Endothelial cell of umbilical vein (primary cell): ENCODE measurements around the gene PLPP1. TPM values are rescaled to one million over a fixed set of nuclear protein-coding genes. Genes with fewer than 3 reads are reported as not detected.

ENCODE experiments used
- BruUV-seq: library from RNA; stranded (reverse); fragments of 400-500 nt; replicated peaks from 2 replicates; lab custom pipeline; 2021; lab: Mats Ljungman, UMichigan
- CTCF ChIA-PET: fragments of 300-600, 350-600 bp; sonication (Branson Sonifier 250); formaldehyde crosslinking; loops from one replicate; lab custom pipeline; 2021; ENCODE audit warnings: antibody characterized with exemption, inconsistent platforms; lab: Charles Lee
- POLR2A ChIA-PET: fragments of 300-600, 350-600 bp; sonication (Branson Sonifier 250); formaldehyde crosslinking; loops from one replicate; lab custom pipeline; 2021; ENCODE audit warnings: antibody characterized with exemption, inconsistent platforms; lab: Charles Lee
- DNase-seq: peaks from one replicate; pipeline ENCODE4 v3.0.0-alpha.2; 2011; ENCODE audit warnings: low read depth, low spot score
- FAIRE-seq: peaks from 2 replicates; lab custom pipeline; 2011; peaks lifted over from hg19 to GRCh38; lab: Jason Lieb, UNC
- H2AFZ ChIP-seq: 2 replicates; pipeline ENCODE4 v1.6.0; 2012; ENCODE audit warnings: low read depth, low read length, control low read depth, inconsistent platforms
- H3K27ac ChIP-seq: 2 replicates; pipeline ENCODE4 v1.5.1; 2011; ENCODE audit warnings: low read depth, mild to moderate bottlenecking, control low read depth, low read length, moderate library complexity; ENCODE audit not compliant: insufficient read depth
- H3K27me3 ChIP-seq, 2 experiments: 2 replicates each; pipeline versions ENCODE4 v1.6.0 to v1.6.1; 2011; ENCODE audit warnings: low read length in 2 of 2, mixed read lengths in 1 of 2; ENCODE audit not compliant: control insufficient read depth in 2 of 2, insufficient read depth in 2 of 2
- H3K36me3 ChIP-seq, 2 experiments: 2 replicates in 1 of 2; 3 replicates in 1 of 2; pipeline ENCODE4 v1.5.1; 2011; ENCODE audit warnings: low read length in 2 of 2, mild to moderate bottlenecking in 1 of 2, moderate library complexity in 1 of 2; ENCODE audit not compliant: control insufficient read depth in 2 of 2, insufficient read depth in 2 of 2; ENCODE audit errors: extremely low read depth in 1 of 2
- H3K4me1 ChIP-seq: 3 replicates; pipeline ENCODE4 v1.5.1; 2011; ENCODE audit warnings: mild to moderate bottlenecking, low read length; ENCODE audit not compliant: control insufficient read depth, insufficient read depth; ENCODE audit errors: extremely low read depth
- H3K4me2 ChIP-seq: 2 replicates; pipeline ENCODE4 v1.6.1; 2011; ENCODE audit warnings: low read length, control low read depth, mixed read lengths; ENCODE audit not compliant: insufficient read depth
- H3K4me3 ChIP-seq, 3 experiments: fragments of 200-600 bp in 1 of 3; sonication (generic), shearing (Covaris generic) in 1 of 3; replicated peaks in 1 of 3; 2 replicates each; pipeline ENCODE4 v1.5.1; 2011 to 2016; ENCODE audit warnings: control low read depth in 3 of 3, low read length in 3 of 3, mild to moderate bottlenecking in 2 of 3, inconsistent platforms in 1 of 3, low read depth in 1 of 3, moderate library complexity in 1 of 3; ENCODE audit not compliant: insufficient read depth in 1 of 3
- H3K79me2 ChIP-seq: 2 replicates; pipeline ENCODE4 v1.6.0; 2012; ENCODE audit warnings: low read length, inconsistent platforms; ENCODE audit not compliant: control insufficient read depth, insufficient read depth
- H3K9ac ChIP-seq: replicated peaks from 2 replicates; pipeline ENCODE3; 2011; ENCODE audit warnings: low read length, control low read depth; ENCODE audit not compliant: insufficient read depth; ENCODE audit errors: extremely low read depth
- H3K9me1 ChIP-seq: replicated peaks from 3 replicates; pipeline ENCODE4 v1.6.0; 2011; ENCODE audit warnings: mild to moderate bottlenecking, low read length; ENCODE audit not compliant: control insufficient read depth, insufficient read depth; ENCODE audit errors: extremely low read depth
- H3K9me3 ChIP-seq: replicated peaks from 2 replicates; pipeline ENCODE4 v1.5.1; 2012; ENCODE audit warnings: low read length, inconsistent platforms; ENCODE audit not compliant: control insufficient read depth, insufficient read depth
- H4K20me1 ChIP-seq: replicated peaks from 2 replicates; pipeline ENCODE3; 2011; ENCODE audit warnings: mild to moderate bottlenecking, low read length; ENCODE audit not compliant: control insufficient read depth, insufficient read depth; ENCODE audit errors: extremely low read depth
- EZH2 ChIP-seq: IDR thresholded peaks from 2 replicates; pipeline ENCODE4 v1.6.1; 2012; ENCODE audit warnings: borderline replicate concordance, low read depth, mild to moderate bottlenecking, moderate library complexity, low read length, inconsistent platforms; ENCODE audit not compliant: severe bottlenecking
- FOS ChIP-seq: IDR thresholded peaks from 2 replicates; pipeline ENCODE4 v1.6.1; 2011; ENCODE audit warnings: mild to moderate bottlenecking, low read length, moderate library complexity, borderline replicate concordance; ENCODE audit not compliant: insufficient read depth
- GATA2 ChIP-seq: IDR thresholded peaks from 2 replicates; pipeline ENCODE4 v1.7.0; 2011; ENCODE audit warnings: low read depth, mild to moderate bottlenecking, moderate library complexity, mixed read lengths, low read length; ENCODE audit not compliant: insufficient read length, insufficient read depth
- JUN ChIP-seq: IDR thresholded peaks from 2 replicates; pipeline ENCODE4 v1.6.1; 2011; ENCODE audit warnings: borderline replicate concordance, low read depth; ENCODE audit not compliant: insufficient read length, insufficient read depth
- MYC ChIP-seq: IDR thresholded peaks from one replicate; pipeline ENCODE4 v1.6.1; 2011; ENCODE audit warnings: mild to moderate bottlenecking, low read depth, low read length
- POLR2A ChIP-seq: IDR thresholded peaks from 2 replicates; pipeline ENCODE4 v1.6.1; 2012; ENCODE audit warnings: low read depth, mild to moderate bottlenecking, control low read depth, low read length
- POLR2AphosphoS5 ChIP-seq: IDR thresholded peaks from 2 replicates; pipeline ENCODE4 v1.6.1; 2012; ENCODE audit warnings: low read depth, mild to moderate bottlenecking, control low read depth, low read length, moderate library complexity; ENCODE audit not compliant: insufficient read depth
- dilution Hi-C: fragments of 300-500 bp; cut with MboI; formaldehyde crosslinking; loops from one replicate; pipeline ENCODE4 v1.15.0; 2019; ENCODE audit warnings: low sequenced_read_pairs; ENCODE audit not compliant: extremely low pct_ligation_motif_present
- intact Hi-C: fragments of 100-400 bp; cut with micrococcal nuclease; formaldehyde crosslinking; loops from one replicate; pipeline ENCODE4 v1.10.0; 2022
- polyA plus RNA-seq, 4 experiments: library from polyadenylated mRNA; depleted of rRNA in 3 of 4; stranded (reverse) in 3 of 4; unstranded in 1 of 4; fragments of >200 nt; gene quantifications; 2 replicates each; pipeline versions ENCODE4 v1.2.1 to v1.2.3, GENCODE V29; 2011 to 2012; ENCODE audit warnings: missing spikeins in 1 of 4
- total RNA-seq: library from RNA; stranded (reverse); gene quantifications from 2 replicates; pipeline ENCODE4 v1.2.3, GENCODE V29; 2021
- TF ChIP-seq, protein P1 (sequence below), 2 donors: IDR thresholded peaks; 1 replicate in 1 of 2; 2 replicates in 1 of 2; pipeline ENCODE4 v1.5.1; 2011; ENCODE audit warnings: low read length in 2 of 2, mild to moderate bottlenecking in 2 of 2, moderate library complexity in 2 of 2, control low read depth in 1 of 2, inconsistent platforms in 1 of 2, low read depth in 1 of 2; ENCODE audit not compliant: insufficient read depth in 1 of 2; ENCODE audit errors: extremely low read depth in 1 of 2
- TF ChIP-seq, protein P2 (sequence below): IDR thresholded peaks from 2 replicates; pipeline ENCODE4 v1.6.1; 2011; ENCODE audit not compliant: insufficient read depth, insufficient read length

PLPP1 gene
- total and polyA plus RNA-seq, 2 donors (not counting 3 experiments of a cell fraction or from before 2014, with no cell fraction given), result 14.3 to 25.9 TPM

DNA sequence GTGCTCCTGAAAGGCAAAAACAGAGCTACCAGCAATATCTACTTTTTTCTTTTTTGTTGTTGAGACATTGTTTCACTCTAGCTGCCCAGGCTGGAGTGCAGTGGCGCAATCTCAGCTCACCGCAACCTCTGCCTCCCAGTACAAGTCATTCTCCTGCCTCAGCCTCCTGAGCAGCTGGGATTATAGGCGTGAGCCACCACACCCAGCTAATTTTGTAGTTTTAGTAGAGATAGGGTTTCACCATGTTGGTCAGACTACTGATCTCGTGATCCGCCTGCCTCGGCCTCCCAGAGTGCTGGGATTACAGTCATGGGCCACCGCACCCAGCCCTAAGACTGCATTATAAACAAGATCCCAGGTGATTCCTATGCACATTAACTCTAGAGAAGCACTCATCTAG is 17.0 kb downstream of the PLPP1 start:
- no TSS peak for BruUV-seq
- DNase-seq (no peak), FAIRE-seq (no peak)
- Histone ChIP-seq H4K20me1 (no peaks in the 10 kb centered on the region), H3K27ac (no peak overlapping the region), H3K9me1 (no peaks in the 10 kb centered on the region), H3K9me3 (no peaks in the 10 kb centered on the region), H3K79me2 (no peaks in the 10 kb centered on the region), H3K4me3 (no peak overlapping the region), H2AFZ (no peak overlapping the region), H3K36me3 (no peaks in the 10 kb centered on the region), H3K9ac (no peak overlapping the region), H3K27me3 (no peaks in the 10 kb centered on the region), H3K4me2 (no peak overlapping the region), H3K4me1 (no peaks in the 10 kb centered on the region)
- ChIA-PET POLR2A (no interaction called here), CTCF (interaction anchor here (1.5 to 1.8 kb wide), 2 partner anchors 22 to 174 kb away, joined by 3 to 5 read pairs; no protein-coding TSS in a partner anchor)
- intact Hi-C loops (no loop called here), dilution Hi-C loops (no loop called here)
- no peak for TF ChIP-seq JUN
- TF ChIP-seq POLR2AphosphoS5, result no peak
- TF ChIP-seq MYC, result no peak
- no peak for TF ChIP-seq POLR2A
- TF ChIP-seq, protein P1, sequence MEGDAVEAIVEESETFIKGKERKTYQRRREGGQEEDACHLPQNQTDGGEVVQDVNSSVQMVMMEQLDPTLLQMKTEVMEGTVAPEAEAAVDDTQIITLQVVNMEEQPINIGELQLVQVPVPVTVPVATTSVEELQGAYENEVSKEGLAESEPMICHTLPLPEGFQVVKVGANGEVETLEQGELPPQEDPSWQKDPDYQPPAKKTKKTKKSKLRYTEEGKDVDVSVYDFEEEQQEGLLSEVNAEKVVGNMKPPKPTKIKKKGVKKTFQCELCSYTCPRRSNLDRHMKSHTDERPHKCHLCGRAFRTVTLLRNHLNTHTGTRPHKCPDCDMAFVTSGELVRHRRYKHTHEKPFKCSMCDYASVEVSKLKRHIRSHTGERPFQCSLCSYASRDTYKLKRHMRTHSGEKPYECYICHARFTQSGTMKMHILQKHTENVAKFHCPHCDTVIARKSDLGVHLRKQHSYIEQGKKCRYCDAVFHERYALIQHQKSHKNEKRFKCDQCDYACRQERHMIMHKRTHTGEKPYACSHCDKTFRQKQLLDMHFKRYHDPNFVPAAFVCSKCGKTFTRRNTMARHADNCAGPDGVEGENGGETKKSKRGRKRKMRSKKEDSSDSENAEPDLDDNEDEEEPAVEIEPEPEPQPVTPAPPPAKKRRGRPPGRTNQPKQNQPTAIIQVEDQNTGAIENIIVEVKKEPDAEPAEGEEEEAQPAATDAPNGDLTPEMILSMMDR (IDR thresholded peaks at IDR 0.05; ENCODE audit: extremely low read depth in 1 of 2, insufficient read depth in 1 of 2, low read depth in 1 of 2, low read length in 2 of 2), result no peak
- no peak for TF ChIP-seq GATA2
- no peak for TF ChIP-seq FOS
- TF ChIP-seq EZH2, result no peak
- TF ChIP-seq, protein P2, sequence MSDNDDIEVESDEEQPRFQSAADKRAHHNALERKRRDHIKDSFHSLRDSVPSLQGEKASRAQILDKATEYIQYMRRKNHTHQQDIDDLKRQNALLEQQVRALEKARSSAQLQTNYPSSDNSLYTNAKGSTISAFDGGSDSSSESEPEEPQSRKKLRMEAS, result no peak
